NCI-H2196 treated with DMSO at 0.1 percent for 48 hours (cell line): ENCODE measurements around the gene PKD1.
"Not testable (repeated sequence)": the region's sequence is repeated elsewhere in the genome, so short reads cannot be mapped to it uniquely, and the experiment has no call there.

Source experiments
- DNase-seq: peaks from one replicate; lab custom pipeline; 2025; ENCODE audit not compliant: unreplicated experiment; lab: John Stamatoyannopoulos, UW

The PKD1 gene

GRCh38 chr16:2152695-2153506 lies 17.2 kb upstream of the PKD1 start:
- DNase-seq = no peak

- DNase-seq = no peak
These were observed 15.7 kb upstream of the PKD1 start for GRCh38 chr16:2151188-2152091.

- peak; percentile 33 for DNase-seq
These were observed 14.9 kb upstream of the PKD1 start for GRCh38 chr16:2150418-2151187.

GRCh38 chr16:2149630-2150417 lies 14.1 kb upstream of the PKD1 start:
- DNase-seq = no peak

- no peak for DNase-seq
These were observed 13.3 kb upstream of the PKD1 start for GRCh38 chr16:2148714-2149629.

- peak; percentile 93 for DNase-seq
These were observed 12.4 kb upstream of the PKD1 start, which contains the start of gene RAB26 for GRCh38 chr16:2147981-2148671. Gene RAB26 (plus strand): TSS chr16:2148625. CDS start chr16:2148784, 159 bp downstream.

- DNase-seq = no peak
These were observed 11.7 kb upstream of the PKD1 start for GRCh38 chr16:2147378-2147777.

GRCh38 chr16:2145843-2146242 lies 10.1 kb upstream of the PKD1 start:
- DNase-seq = no peak

- no peak for DNase-seq
These were observed 8.3 kb upstream of the PKD1 start for GRCh38 chr16:2143878-2144485.

- DNase-seq = no peak
These were observed 7.5 kb upstream of the PKD1 start for GRCh38 chr16:2142942-2143877.

GRCh38 chr16:2135071-2135470 lies 627 bp downstream of the PKD1 start:
- DNase-seq = not testable (repeated sequence)

- not testable (repeated sequence) for DNase-seq
These were observed 1.9 kb downstream of the PKD1 start for GRCh38 chr16:2133797-2134196.

GRCh38 chr16:2129890-2130447 lies 5.7 kb downstream of the PKD1 start:
- not testable (repeated sequence) for DNase-seq

- not testable (repeated sequence) for DNase-seq
These were observed 6.4 kb downstream of the PKD1 start for GRCh38 chr16:2129251-2129650.

GRCh38 chr16:2127630-2128280 lies 7.9 kb downstream of the PKD1 start:
- DNase-seq = not testable (repeated sequence)

GRCh38 chr16:2126928-2127556 lies 8.7 kb downstream of the PKD1 start:
- not testable (repeated sequence) for DNase-seq
